ENCODE results near the gene DPEP3.

Gene DPEP3

GRCh38 chr16:67930678-67931211 lies 49.6 kb downstream of the DPEP3 start:
- Histone ChIP-seq H3K27me3 (ENCODE audit: control insufficient read depth, insufficient read depth, low read length) (no peaks in the 10 kb centered on the region), H3K4me3 (ENCODE audit: low read length) (no peak overlapping the region), H3K4me1 (ENCODE audit: control insufficient read depth, low read depth, low read length) (no peaks in the 10 kb centered on the region), H3K27ac (ENCODE audit: low read length) (no peak overlapping the region), H3K9me3 (ENCODE audit: control insufficient read depth, low read depth, low read length) (no peaks in the 10 kb centered on the region), H3K36me3 (ENCODE audit: control insufficient read depth, low read depth, low read length) (no peaks in the 10 kb centered on the region), H3K9ac (ENCODE audit: low read length) (no peak overlapping the region)

- H3K27me3 ChIP-seq (ENCODE audit: control insufficient read depth, insufficient read depth, low read length) = no peaks in the 10 kb centered on the region
- no peak overlapping the region for H3K27ac ChIP-seq (ENCODE audit: low read length)
- H3K9me3 ChIP-seq (ENCODE audit: control insufficient read depth, low read depth, low read length) = no peaks in the 10 kb centered on the region
- no peak overlapping the region for H3K9ac ChIP-seq (ENCODE audit: low read length)
- no peaks in the 10 kb centered on the region for H3K4me1 ChIP-seq (ENCODE audit: control insufficient read depth, low read depth, low read length)
- H3K4me3 ChIP-seq (ENCODE audit: low read length) = no peak overlapping the region
- no peaks in the 10 kb centered on the region for H3K36me3 ChIP-seq (ENCODE audit: control insufficient read depth, low read depth, low read length)
These were observed 50.1 kb downstream of the DPEP3 start for GRCh38 chr16:67930191-67930590.

- H3K4me1 ChIP-seq (ENCODE audit: control insufficient read depth, low read depth, low read length) = no peaks in the 10 kb centered on the region
- H3K36me3 ChIP-seq (ENCODE audit: control insufficient read depth, low read depth, low read length) = no peaks in the 10 kb centered on the region
- H3K27me3 ChIP-seq (ENCODE audit: control insufficient read depth, insufficient read depth, low read length) = no peaks in the 10 kb centered on the region
- H3K9me3 ChIP-seq (ENCODE audit: control insufficient read depth, low read depth, low read length) = no peaks in the 10 kb centered on the region
- H3K4me3 ChIP-seq (ENCODE audit: low read length) = no peak overlapping the region
- H3K27ac ChIP-seq (ENCODE audit: low read length) = no peak overlapping the region
- H3K9ac ChIP-seq (ENCODE audit: low read length) = no peak overlapping the region
These were observed 51.5 kb downstream of the DPEP3 start for GRCh38 chr16:67928561-67929364.

GRCh38 chr16:67928147-67928546 lies 52.2 kb downstream of the DPEP3 start:
- H3K36me3 ChIP-seq (ENCODE audit: control insufficient read depth, low read depth, low read length) = no peaks in the 10 kb centered on the region
- H3K27ac ChIP-seq (ENCODE audit: low read length) = no peak overlapping the region

GRCh38 chr16:67927131-67927941 lies 53.0 kb downstream of the DPEP3 start:
- Histone ChIP-seq H3K27me3 (ENCODE audit: control insufficient read depth, insufficient read depth, low read length) (no peaks in the 10 kb centered on the region), H3K36me3 (ENCODE audit: control insufficient read depth, low read depth, low read length) (no peaks in the 10 kb centered on the region), H3K4me3 (ENCODE audit: low read length) (no peak overlapping the region), H3K9me3 (ENCODE audit: control insufficient read depth, low read depth, low read length) (no peaks in the 10 kb centered on the region), H3K9ac (ENCODE audit: low read length) (no peak overlapping the region), H3K4me1 (ENCODE audit: control insufficient read depth, low read depth, low read length) (no peaks in the 10 kb centered on the region), H3K27ac (ENCODE audit: low read length) (no peak overlapping the region)

More at GRCh38 chr16:67928147-67928546, 52.2 kb downstream of the DPEP3 start:
- Histone ChIP-seq H3K9me3 (ENCODE audit: control insufficient read depth, low read depth, low read length) (no peaks in the 10 kb centered on the region), H3K9ac (ENCODE audit: low read length) (no peak overlapping the region), H3K27me3 (ENCODE audit: control insufficient read depth, insufficient read depth, low read length) (no peaks in the 10 kb centered on the region), H3K4me3 (ENCODE audit: low read length) (no peak overlapping the region), H3K4me1 (ENCODE audit: control insufficient read depth, low read depth, low read length) (no peaks in the 10 kb centered on the region)

- Histone ChIP-seq H3K9me3 (ENCODE audit: control insufficient read depth, low read depth, low read length) (no peaks in the 10 kb centered on the region), H3K4me1 (ENCODE audit: control insufficient read depth, low read depth, low read length) (no peaks in the 10 kb centered on the region), H3K36me3 (ENCODE audit: control insufficient read depth, low read depth, low read length) (no peaks in the 10 kb centered on the region), H3K4me3 (ENCODE audit: low read length) (no peak overlapping the region), H3K27ac (ENCODE audit: low read length) (no peak overlapping the region), H3K9ac (ENCODE audit: low read length) (no peak overlapping the region), H3K27me3 (ENCODE audit: control insufficient read depth, insufficient read depth, low read length) (no peaks in the 10 kb centered on the region)
These were observed 54.0 kb downstream of the DPEP3 start for GRCh38 chr16:67926181-67926750.
